ENCODE results near the gene MAPKAP1. TPM values are rescaled to one million over a fixed set of nuclear protein-coding genes. Genes with fewer than 3 reads are reported as not detected.

The MAPKAP1 gene
- total RNA-seq, 2 experiments from 2014 or later: 66.2 to 78.8 TPM

GRCh38 chr9:125483697-125484096, 223.3 kb downstream of the MAPKAP1 start:
- no peak for DNase-seq (ENCODE audit: low spot score)
- Histone ChIP-seq H3K27ac (ENCODE audit: low read depth, low read length, poor library complexity, severe bottlenecking) (no peak overlapping the region), H2AFZ (ENCODE audit: low read length) (no peak overlapping the region), H3K4me3 (ENCODE audit: low read depth, low read length, poor library complexity, severe bottlenecking) (no peak overlapping the region), H3K9me3 (ENCODE audit: low read length) (no peaks in the 10 kb centered on the region), H4K20me1 (ENCODE audit: insufficient read depth, low read length) (no peaks in the 10 kb centered on the region), H3K79me2 (ENCODE audit: insufficient read depth, low read depth, low read length) (no peaks in the 10 kb centered on the region), H3K4me1 (ENCODE audit: insufficient read depth, low read length, poor library complexity, severe bottlenecking) (no peaks in the 10 kb centered on the region), H3K4me2 (ENCODE audit: low read length) (no peak overlapping the region), H3K9me2 (ENCODE audit: insufficient read depth, low read length) (no peaks in the 10 kb centered on the region), H3K36me3 (ENCODE audit: insufficient read depth, low read length) (peaks cover 4% of the 10 kb centered on the region; the same call in 1 of the 2 replicates)
- no peak for TF ChIP-seq EZH2phosphoT487 (IDR thresholded peaks at IDR 0.05; ENCODE audit: borderline replicate concordance, low read depth, low read length)
- no peak for TF ChIP-seq CTCF (conservative IDR thresholded peaks at IDR 0.05; ENCODE audit: low read length)
- ChIA-PET CTCF (ENCODE audit: unreplicated experiment) (no interaction called here), POLR2A (no interaction called here)
- intact Hi-C loops (cut with micrococcal nuclease; ENCODE audit: unreplicated experiment): no loop called here
- BruUV-seq (replicated peaks): no TSS peak

GRCh38 chr9:125479846-125480615, 227.0 kb downstream of the MAPKAP1 start:
- Histone ChIP-seq H3K79me2 (ENCODE audit: insufficient read depth, low read depth, low read length) (no peaks in the 10 kb centered on the region), H4K20me1 (ENCODE audit: insufficient read depth, low read length) (no peaks in the 10 kb centered on the region), H3K4me2 (ENCODE audit: low read length) (no peak overlapping the region), H3K9me3 (ENCODE audit: low read length) (no peaks in the 10 kb centered on the region), H3K27ac (ENCODE audit: low read depth, low read length, poor library complexity, severe bottlenecking) (no peak overlapping the region), H3K36me3 (ENCODE audit: insufficient read depth, low read length) (peaks cover 13% of the 10 kb centered on the region; the same call in 1 of the 2 replicates), H3K4me3 (ENCODE audit: low read depth, low read length, poor library complexity, severe bottlenecking) (no peak overlapping the region), H2AFZ (ENCODE audit: low read length) (no peak overlapping the region), H3K9me2 (ENCODE audit: insufficient read depth, low read length) (no peaks in the 10 kb centered on the region), H3K4me1 (ENCODE audit: insufficient read depth, low read length, poor library complexity, severe bottlenecking) (no peaks in the 10 kb centered on the region)
- TF ChIP-seq EZH2phosphoT487 (IDR thresholded peaks at IDR 0.05; ENCODE audit: borderline replicate concordance, low read depth, low read length) (no peak), CTCF (conservative IDR thresholded peaks at IDR 0.05; ENCODE audit: low read length) (no peak)
- no TSS peak for BruUV-seq (replicated peaks)
- ChIA-PET CTCF (ENCODE audit: unreplicated experiment) (no interaction called here), POLR2A (no interaction called here)
- DNase-seq (ENCODE audit: low spot score): no peak
- intact Hi-C loops (cut with micrococcal nuclease; ENCODE audit: unreplicated experiment): no loop called here

- Histone ChIP-seq H3K4me1 (ENCODE audit: insufficient read depth, low read length, poor library complexity, severe bottlenecking) (no peaks in the 10 kb centered on the region), H3K4me3 (ENCODE audit: low read depth, low read length, poor library complexity, severe bottlenecking) (no peak overlapping the region), H4K20me1 (ENCODE audit: insufficient read depth, low read length) (no peaks in the 10 kb centered on the region), H3K79me2 (ENCODE audit: insufficient read depth, low read depth, low read length) (no peaks in the 10 kb centered on the region), H2AFZ (ENCODE audit: low read length) (no peak overlapping the region), H3K9me3 (ENCODE audit: low read length) (no peaks in the 10 kb centered on the region), H3K9me2 (ENCODE audit: insufficient read depth, low read length) (no peaks in the 10 kb centered on the region), H3K36me3 (ENCODE audit: insufficient read depth, low read length) (peaks cover 13% of the 10 kb centered on the region; the same call in 1 of the 2 replicates), H3K4me2 (ENCODE audit: low read length) (no peak overlapping the region), H3K27ac (ENCODE audit: low read depth, low read length, poor library complexity, severe bottlenecking) (no peak overlapping the region)
- POLR2A ChIA-PET: no interaction called here
- intact Hi-C loops (cut with micrococcal nuclease; ENCODE audit: unreplicated experiment): no loop called here
- TF ChIP-seq CTCF (conservative IDR thresholded peaks at IDR 0.05; ENCODE audit: low read length) (no peak), EZH2phosphoT487 (IDR thresholded peaks at IDR 0.05; ENCODE audit: borderline replicate concordance, low read depth, low read length) (no peak)
- BruUV-seq (replicated peaks): no TSS peak
- no peak for DNase-seq (ENCODE audit: low spot score)
- CTCF ChIA-PET (ENCODE audit: unreplicated experiment): no interaction called here
These were observed 229.9 kb downstream of the MAPKAP1 start for GRCh38 chr9:125477089-125477544.
